ENCODE measurements around the gene LRP2. TPM values are rescaled to one million over a fixed set of nuclear protein-coding genes. Genes with fewer than 3 reads are reported as not detected.
"Not testable (repeated sequence)": the region's sequence is repeated elsewhere in the genome, so short reads cannot be mapped to it uniquely, and the experiment has no call there.

LRP2 gene
- total and polyA plus RNA-seq, 2 experiments from 2014 or later, result 8.1 to 38.3 TPM

GRCh38 chr2:169272010-169272409 lies 90.3 kb downstream of the LRP2 start:
- Histone ChIP-seq H3K9me2 (replicated peaks; ENCODE audit: insufficient read depth) (no peaks in the 10 kb centered on the region), H3K79me2 (no peaks in the 10 kb centered on the region), H2AFZ (no peak overlapping the region), H3K4me3 (no peak overlapping the region), H3K4me1 (ENCODE audit: insufficient read depth) (no peaks in the 10 kb centered on the region), H3K36me3 (replicated peaks; ENCODE audit: insufficient read depth, low read depth) (no peaks in the 10 kb centered on the region), H4K20me1 (ENCODE audit: insufficient read depth, poor library complexity, severe bottlenecking) (no peaks in the 10 kb centered on the region), H3K27me3 (no peaks in the 10 kb centered on the region), H3K9me3 (ENCODE audit: low read depth) (no peaks in the 10 kb centered on the region), H3K4me2 (no peak overlapping the region), H3K27ac (no peak overlapping the region)
- WGBS (ENCODE audit: low lambda C conversion rate, missing lambda C conversion rate), result 97% methylated on average over 4 of the region's 4 CpGs
- TF ChIP-seq EZH2phosphoT487 (IDR thresholded peaks at IDR 0.05; ENCODE audit: low read depth, severe bottlenecking, unreplicated experiment), result no peak
- DNase-seq (ENCODE audit: low spot score), result no peak

GRCh38 chr2:169270574-169270973 lies 91.8 kb downstream of the LRP2 start:
- WGBS (ENCODE audit: low lambda C conversion rate, missing lambda C conversion rate), result 86% methylated on average over 5 of the region's 6 CpGs
- DNase-seq (ENCODE audit: low spot score); H3K27me3 ChIP-seq: not testable (repeated sequence)

GRCh38 chr2:169265591-169265990 lies 96.7 kb downstream of the LRP2 start:
- H3K4me3 ChIP-seq, result no peak overlapping the region
- H3K27me3 ChIP-seq, result no peaks in the 10 kb centered on the region
- WGBS (ENCODE audit: low lambda C conversion rate, missing lambda C conversion rate), result 85% methylated on average over 1 of the region's 1 CpG
- no peak for DNase-seq (ENCODE audit: low spot score)
- H3K4me2 ChIP-seq, result no peak overlapping the region
- H3K9me2 ChIP-seq (replicated peaks; ENCODE audit: insufficient read depth), result no peaks in the 10 kb centered on the region
- H3K4me1 ChIP-seq (ENCODE audit: insufficient read depth), result no peaks in the 10 kb centered on the region
- no peaks in the 10 kb centered on the region for H3K79me2 ChIP-seq
- H3K9me3 ChIP-seq (ENCODE audit: low read depth), result no peaks in the 10 kb centered on the region
- H3K36me3 ChIP-seq (replicated peaks; ENCODE audit: insufficient read depth, low read depth), result no peaks in the 10 kb centered on the region
- no peaks in the 10 kb centered on the region for H4K20me1 ChIP-seq (ENCODE audit: insufficient read depth, poor library complexity, severe bottlenecking)
- no peak overlapping the region for H3K27ac ChIP-seq
- TF ChIP-seq EZH2phosphoT487 (IDR thresholded peaks at IDR 0.05; ENCODE audit: low read depth, severe bottlenecking, unreplicated experiment) (no peak), CTCF (IDR thresholded peaks at IDR 0.05; ENCODE audit: poor library complexity) (no peak), EZH2 (IDR thresholded peaks at IDR 0.05; ENCODE audit: borderline replicate concordance) (no peak)
- H2AFZ ChIP-seq, result no peak overlapping the region

More at GRCh38 chr2:169270574-169270973, 91.8 kb downstream of the LRP2 start:
- not testable (repeated sequence) for H3K4me1 ChIP-seq (ENCODE audit: insufficient read depth); H3K36me3 ChIP-seq (replicated peaks; ENCODE audit: insufficient read depth, low read depth); H3K4me3 ChIP-seq; H3K9me2 ChIP-seq (replicated peaks; ENCODE audit: insufficient read depth); H3K9me3 ChIP-seq (ENCODE audit: low read depth); H4K20me1 ChIP-seq (ENCODE audit: insufficient read depth, poor library complexity, severe bottlenecking); H3K27ac ChIP-seq; H3K4me2 ChIP-seq; H3K79me2 ChIP-seq; H2AFZ ChIP-seq

- TF ChIP-seq EZH2 (IDR thresholded peaks at IDR 0.05; ENCODE audit: borderline replicate concordance) (no peak), EZH2phosphoT487 (IDR thresholded peaks at IDR 0.05; ENCODE audit: low read depth, severe bottlenecking, unreplicated experiment) (no peak), CTCF (IDR thresholded peaks at IDR 0.05; ENCODE audit: poor library complexity) (no peak)
- no peak for DNase-seq (ENCODE audit: low spot score)
- no peaks in the 10 kb centered on the region for H3K9me2 ChIP-seq (replicated peaks; ENCODE audit: insufficient read depth)
- no peaks in the 10 kb centered on the region for H3K9me3 ChIP-seq (ENCODE audit: low read depth)
- H3K79me2 ChIP-seq, result no peaks in the 10 kb centered on the region
- no peaks in the 10 kb centered on the region for H3K36me3 ChIP-seq (replicated peaks; ENCODE audit: insufficient read depth, low read depth)
- no peak overlapping the region for H3K4me3 ChIP-seq
- H3K4me2 ChIP-seq, result no peak overlapping the region
- no peaks in the 10 kb centered on the region for H4K20me1 ChIP-seq (ENCODE audit: insufficient read depth, poor library complexity, severe bottlenecking)
- H2AFZ ChIP-seq, result no peak overlapping the region
- no peak overlapping the region for H3K27ac ChIP-seq
- no peaks in the 10 kb centered on the region for H3K4me1 ChIP-seq (ENCODE audit: insufficient read depth)
- no peaks in the 10 kb centered on the region for H3K27me3 ChIP-seq
Observed at GRCh38 chr2:169260846-169261642, 101.3 kb downstream of the LRP2 start.

Data from hepatocyte (in vitro differentiated cells).